Measurements from ENCODE around the gene LIPE.

Gene LIPE

GRCh38 chr19:42421591-42422031, 5.6 kb downstream of the LIPE start:
- TF ChIP-seq ZFX (IDR thresholded peaks at IDR 0.05) (no peak), CTCF (conservative IDR thresholded peaks at IDR 0.05) (no peak)
- peak overlapping the region; percentile 44 for H3K27ac ChIP-seq

GRCh38 chr19:42421101-42421500, 6.1 kb downstream of the LIPE start:
- H3K27ac ChIP-seq = peak overlapping the region; percentile 44
- TF ChIP-seq ZFX (IDR thresholded peaks at IDR 0.05) = no peak
- no peak for TF ChIP-seq CTCF (conservative IDR thresholded peaks at IDR 0.05)

GRCh38 chr19:42420055-42420544, 7.1 kb downstream of the LIPE start:
- peak overlapping the region; percentile 44; the same call in 1 of the 2 replicates for H3K27ac ChIP-seq
- no peak for TF ChIP-seq ZFX (IDR thresholded peaks at IDR 0.05)
- TF ChIP-seq CTCF (conservative IDR thresholded peaks at IDR 0.05) = peak; percentile 74

- no peak overlapping the region for H3K27ac ChIP-seq
- no peak for TF ChIP-seq CTCF (conservative IDR thresholded peaks at IDR 0.05)
- TF ChIP-seq ZFX (IDR thresholded peaks at IDR 0.05) = no peak
Measured at GRCh38 chr19:42419309-42419708, 7.9 kb downstream of the LIPE start.

GRCh38 chr19:42412661-42413076, 14.5 kb downstream of the LIPE start:
- no peak overlapping the region for H3K27ac ChIP-seq
- TF ChIP-seq ZFX (IDR thresholded peaks at IDR 0.05) (no peak), CTCF (conservative IDR thresholded peaks at IDR 0.05) (no peak)

GRCh38 chr19:42412227-42412626, 15.0 kb downstream of the LIPE start:
- TF ChIP-seq CTCF (conservative IDR thresholded peaks at IDR 0.05) (no peak), ZFX (IDR thresholded peaks at IDR 0.05) (no peak)

GRCh38 chr19:42411581-42412178, 15.5 kb downstream of the LIPE start:
- TF ChIP-seq ZFX (IDR thresholded peaks at IDR 0.05) = no peak
- no peak overlapping the region for H3K27ac ChIP-seq

More at GRCh38 chr19:42412227-42412626, 15.0 kb downstream of the LIPE start:
- H3K27ac ChIP-seq = no peak overlapping the region

GRCh38 chr19:42410371-42410770, 16.8 kb downstream of the LIPE start:
- H3K27ac ChIP-seq = no peak overlapping the region
- TF ChIP-seq CTCF (conservative IDR thresholded peaks at IDR 0.05) (no peak), ZFX (IDR thresholded peaks at IDR 0.05) (no peak)

Data from C4-2B (cell line).